HepG2 (cell line): ENCODE measurements around the gene THEM4. TPM values are rescaled to one million over a fixed set of nuclear protein-coding genes. Genes with fewer than 3 reads are reported as not detected.

ENCODE experiments used
- ATAC-seq: fragments of 200-7000 bp; cut with Tn5 transposase; 3 replicates; pipeline ENCODE4 v1.9.1; 2020; ENCODE audit warnings: mild to moderate bottlenecking, moderate library complexity
- BruUV-seq: library from RNA; stranded (reverse); fragments of 400-500 nt; replicated peaks from 2 replicates; lab custom pipeline; 2021; lab: Mats Ljungman, UMichigan
- CTCF ChIA-PET: fragments of 300-600 bp; formaldehyde crosslinking; extraction: SDS; loops from one replicate; lab custom pipeline; 2021; ENCODE audit warnings: low total read pairs, inconsistent platforms, low intra/inter-chr PET ratio; lab: Yijun Ruan, JAX
- POLR2A ChIA-PET: fragments of 350-600 bp; sonication (Branson Sonifier 250); formaldehyde crosslinking; loops from one replicate; lab custom pipeline; 2020; ENCODE audit warnings: antibody characterized with exemption, inconsistent platforms; lab: Yijun Ruan, JAX
- DNase-seq: peaks from one replicate; pipeline ENCODE4 v3.0.0-alpha.2; 2015; ENCODE audit warnings: low spot score
- FAIRE-seq: peaks from 3 replicates; lab custom pipeline; 2011; peaks lifted over from hg19 to GRCh38; lab: Jason Lieb, UNC
- H2AFZ ChIP-seq: one replicate; pipeline ENCODE4 v1.6.1; 2011; ENCODE audit warnings: low read length, inconsistent platforms
- H3K27ac ChIP-seq: fragments of 300-600 bp; 3 replicates; pipeline ENCODE4 v1.8.0; 2011; ENCODE audit warnings: mixed run types, mild to moderate bottlenecking, mixed read lengths, low read length, inconsistent platforms; ENCODE audit not compliant: insufficient read depth; ENCODE audit errors: extremely low read length
- H3K27me3 ChIP-seq, 2 experiments: fragments of 200-600 bp in 1 of 2; 2 replicates in 1 of 2; 3 replicates in 1 of 2; pipeline versions ENCODE4 v1.6.0 to v1.8.0; 2011; ENCODE audit warnings: low read length in 2 of 2, mild to moderate bottlenecking in 2 of 2, moderate library complexity in 2 of 2, inconsistent platforms in 1 of 2; ENCODE audit not compliant: insufficient read depth in 2 of 2, control insufficient read depth in 1 of 2
- H3K36me3 ChIP-seq, 2 experiments: fragments of 200-600 bp in 1 of 2; replicated peaks in 1 of 2; 2 replicates in 1 of 2; 3 replicates in 1 of 2; pipeline versions ENCODE4 v1.5.1 to v1.8.0; 2011; ENCODE audit warnings: low read length in 2 of 2, inconsistent platforms in 1 of 2; ENCODE audit not compliant: insufficient read depth in 2 of 2, control insufficient read depth in 1 of 2
- H3K4me1 ChIP-seq: 2 replicates; pipeline ENCODE4 v1.5.1; 2012; ENCODE audit warnings: low read length, inconsistent platforms; ENCODE audit not compliant: insufficient read depth
- H3K4me2 ChIP-seq: 2 replicates; pipeline ENCODE4 v1.6.0; 2011; ENCODE audit warnings: low read depth, low read length, inconsistent platforms
- H3K4me3 ChIP-seq, 3 experiments: fragments of 200-600 bp in 1 of 3; sonication (generic), shearing (Covaris generic) in 1 of 3; replicated peaks in 1 of 3; 2 replicates each; pipeline ENCODE4 v1.5.1; 2011 to 2016; ENCODE audit warnings: low read length in 3 of 3, inconsistent platforms in 2 of 3, low read depth in 2 of 3, mild to moderate bottlenecking in 2 of 3, control low read depth in 1 of 3, mixed read lengths in 1 of 3; ENCODE audit not compliant: insufficient read depth in 1 of 3
- H3K79me2 ChIP-seq: one replicate; pipeline ENCODE4 v1.6.1; 2011; ENCODE audit warnings: low read length, inconsistent platforms; ENCODE audit not compliant: insufficient read depth
- H3K9ac ChIP-seq: 2 replicates; pipeline ENCODE4 v1.6.0; 2011; ENCODE audit warnings: mild to moderate bottlenecking, low read depth, low read length, inconsistent platforms; ENCODE audit not compliant: insufficient read depth
- H3K9me3 ChIP-seq: 2 replicates; pipeline ENCODE4 v1.5.1; 2012; ENCODE audit warnings: mild to moderate bottlenecking, low read length
- H4K20me1 ChIP-seq: 2 replicates; pipeline ENCODE4 v1.6.0; 2011; ENCODE audit warnings: inconsistent platforms, mild to moderate bottlenecking, low read length, moderate library complexity; ENCODE audit not compliant: insufficient read depth
- ELF4 ChIP-seq: sonication (generic); formaldehyde crosslinking; IDR thresholded peaks from 2 replicates; pipeline ENCODE4 v1.5.0; 2020; ENCODE audit warnings: missing genetic modification reagents, mild to moderate bottlenecking, moderate library complexity, borderline replicate concordance
- GLI4 ChIP-seq: sonication (generic); formaldehyde crosslinking; IDR thresholded peaks from 2 replicates; pipeline ENCODE4 v1.5.1; 2020; ENCODE audit warnings: missing genetic modification reagents, mild to moderate bottlenecking, moderate library complexity, borderline replicate concordance
- HIVEP1 ChIP-seq: sonication (generic); formaldehyde crosslinking; IDR thresholded peaks from 2 replicates; pipeline ENCODE4 v1.4.0; 2020; ENCODE audit warnings: mild to moderate bottlenecking, missing genetic modification reagents
- IRF2 ChIP-seq: IDR thresholded peaks from 2 replicates; pipeline ENCODE4 v1.6.1; 2018; ENCODE audit warnings: missing genetic modification reagents, missing compliant biosample characterization
- ISX ChIP-seq: sonication (generic); formaldehyde crosslinking; conservative IDR thresholded peaks from 2 replicates; pipeline ENCODE4 v1.5.0; 2020; ENCODE audit warnings: missing genetic modification reagents
- KDM6A ChIP-seq: IDR thresholded peaks from 2 replicates; pipeline ENCODE4 v1.6.1; 2016; ENCODE audit warnings: low read depth
- KLF6 ChIP-seq: IDR thresholded peaks from 2 replicates; pipeline ENCODE4 v1.8.0; 2016; ENCODE audit warnings: missing biosample characterization, missing genetic modification reagents
- MTF1 ChIP-seq: sonication (generic); formaldehyde crosslinking; IDR thresholded peaks from 2 replicates; pipeline ENCODE4 v1.5.0; 2020; ENCODE audit warnings: missing genetic modification reagents
- PRPF4 ChIP-seq: fragments of 200-400 bp; formaldehyde crosslinking; IDR thresholded peaks from 2 replicates; pipeline ENCODE4 v1.6.1; 2016; ENCODE audit warnings: low read length, low read depth; ENCODE audit not compliant: poor library complexity, severe bottlenecking
- RFX5 ChIP-seq: IDR thresholded peaks from 2 replicates; pipeline ENCODE4 v1.6.1; 2011; ENCODE audit warnings: low read depth, low read length, improper control_type of control experiment
- SNAI1 ChIP-seq: sonication (generic); formaldehyde crosslinking; IDR thresholded peaks from 2 replicates; pipeline ENCODE4 v1.5.0; 2020; ENCODE audit warnings: mild to moderate bottlenecking, missing genetic modification reagents, borderline replicate concordance
- ZFP1 ChIP-seq: IDR thresholded peaks from 2 replicates; pipeline ENCODE4 v1.6.1; 2016
- ZNF282 ChIP-seq: fragments of 450-650 bp; IDR thresholded peaks from 2 replicates; pipeline ENCODE4 v1.6.1; 2018; ENCODE audit not compliant: partially characterized antibody
- ZNF660 ChIP-seq: sonication (generic); formaldehyde crosslinking; IDR thresholded peaks from 2 replicates; pipeline ENCODE4 v1.5.1; 2020; ENCODE audit warnings: mild to moderate bottlenecking, low read depth, missing genetic modification reagents, borderline replicate concordance
- ZNF670 ChIP-seq: sonication (generic); formaldehyde crosslinking; IDR thresholded peaks from 2 replicates; pipeline ENCODE4 v1.8.0; 2022; ENCODE audit warnings: mild to moderate bottlenecking, missing genetic modification reagents, borderline replicate concordance
- WGBS: methylation state at CpG from one replicate; pipeline ENCODE4 v1.1.6; 2017; ENCODE audit warnings: low lambda C conversion rate; 5-methylcytosine and 5-hydroxymethylcytosine counted together
- in situ Hi-C: cut with HindIII; loops from 2 replicates; pipeline ENCODE4 v1.10.0; 2017; ENCODE audit warnings: low pct_unique_long_range_greater_than_20kb; ENCODE audit not compliant: extremely low pct_ligation_motif_present
- intact Hi-C: fragments of 100-400 bp; cut with micrococcal nuclease; formaldehyde crosslinking; loops from one replicate; pipeline ENCODE4 v1.10.0; 2022; ENCODE audit not compliant: unreplicated experiment
- polyA plus RNA-seq, 8 experiments: library from polyadenylated mRNA; depleted of rRNA in 3 of 8; stranded (reverse) in 7 of 8; unstranded in 1 of 8; fragments of >200 nt; fragmentation: Illumina TruSeq in 4 of 8; extraction: Trizol in 4 of 8; gene quantifications; 2 replicates each; pipeline versions ENCODE4 v1.2.1 to v1.2.3, GENCODE V29; 2011 to 2016; ENCODE audit warnings: low read depth in 4 of 8, missing spikeins in 1 of 8, mixed read lengths in 1 of 8; ENCODE audit not compliant: insufficient read depth in 1 of 8
- total RNA-seq, 5 experiments: library from RNA; depleted of rRNA; stranded (reverse); fragments of >200 nt; fragmentation: Illumina TruSeq; extraction: Trizol; gene quantifications; 2 replicates each; pipeline ENCODE4 v1.2.3, GENCODE V29; 2016; ENCODE audit warnings: low read depth in 1 of 5
- TF ChIP-seq, protein P1 (sequence below): sonication (generic); formaldehyde crosslinking; IDR thresholded peaks from 2 replicates; pipeline ENCODE4 v1.5.1; 2020; ENCODE audit warnings: mild to moderate bottlenecking, missing genetic modification reagents

THEM4 gene
- total and polyA plus RNA-seq, 2 of the 13 experiments (the other 11 are each of a cell fraction or from before 2014, with no cell fraction given) = 10.9 to 13.9 TPM

DNA sequence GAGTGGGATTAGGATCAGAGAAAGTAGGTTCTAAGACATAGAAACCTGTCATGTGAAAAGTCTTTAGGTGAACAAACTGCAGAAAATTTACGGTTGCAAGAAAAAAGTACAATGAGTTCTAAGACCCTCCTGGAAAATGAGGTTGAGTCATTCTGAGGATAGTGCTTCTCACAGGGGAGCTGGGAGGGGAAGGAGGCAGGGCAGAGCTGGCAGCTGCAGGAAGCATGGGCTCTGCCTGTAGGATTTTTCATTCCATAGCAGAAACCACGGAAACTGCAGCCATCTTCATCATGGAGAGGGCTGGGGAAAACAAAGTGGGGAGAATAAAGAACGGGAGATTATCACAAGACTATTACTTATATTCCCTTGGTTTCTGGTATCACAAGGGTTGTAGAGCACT, 25.8 kb upstream of the THEM4 start:
- 34% methylated on average over 3 of the region's 3 CpGs for WGBS
- Histone ChIP-seq H3K4me1 (no peaks in the 10 kb centered on the region), H3K4me2 (no peak overlapping the region), H3K79me2 (no peaks in the 10 kb centered on the region), H3K27me3 (no peaks in the 10 kb centered on the region), H3K9me3 (no peaks in the 10 kb centered on the region), H3K4me3 (no peak overlapping the region), H3K27ac (no peak overlapping the region), H2AFZ (no peak overlapping the region), H3K36me3 (no peaks in the 10 kb centered on the region), H4K20me1 (no peaks in the 10 kb centered on the region), H3K9ac (no peak overlapping the region)
- DNase-seq (no peak), FAIRE-seq (no peak), ATAC-seq (no peak)
- BruUV-seq = no TSS peak
- ChIA-PET CTCF (interaction anchor here (2.0 to 3.1 kb wide), 3 partner anchors 61 to 78 kb away, joined by 9 to 33 read pairs (median 13); no protein-coding TSS in a partner anchor), POLR2A (interaction anchor here (1.3 kb wide), 1 partner anchor 66 kb away, joined by 3 read pairs; no protein-coding TSS in a partner anchor)
- TF ChIP-seq RFX5 = no peak
- no peak for TF ChIP-seq KDM6A
- no peak for TF ChIP-seq PRPF4
- TF ChIP-seq ZNF660 = no peak
- TF ChIP-seq KLF6 = no peak
- no peak for TF ChIP-seq HIVEP1
- TF ChIP-seq ISX (CRISPR knock-in tag) = no peak
- no peak for TF ChIP-seq MTF1 (CRISPR knock-in tag)
- TF ChIP-seq SNAI1 (CRISPR knock-in tag) = no peak
- TF ChIP-seq ELF4 (CRISPR knock-in tag) = no peak
- no peak for TF ChIP-seq ZFP1 (CRISPR knock-in tag)
- no peak for TF ChIP-seq ZNF282
- no peak for TF ChIP-seq ZNF670 (CRISPR knock-in tag)
- no peak for TF ChIP-seq IRF2
- no peak for TF ChIP-seq GLI4 (CRISPR knock-in tag)
- TF ChIP-seq, protein P1, sequence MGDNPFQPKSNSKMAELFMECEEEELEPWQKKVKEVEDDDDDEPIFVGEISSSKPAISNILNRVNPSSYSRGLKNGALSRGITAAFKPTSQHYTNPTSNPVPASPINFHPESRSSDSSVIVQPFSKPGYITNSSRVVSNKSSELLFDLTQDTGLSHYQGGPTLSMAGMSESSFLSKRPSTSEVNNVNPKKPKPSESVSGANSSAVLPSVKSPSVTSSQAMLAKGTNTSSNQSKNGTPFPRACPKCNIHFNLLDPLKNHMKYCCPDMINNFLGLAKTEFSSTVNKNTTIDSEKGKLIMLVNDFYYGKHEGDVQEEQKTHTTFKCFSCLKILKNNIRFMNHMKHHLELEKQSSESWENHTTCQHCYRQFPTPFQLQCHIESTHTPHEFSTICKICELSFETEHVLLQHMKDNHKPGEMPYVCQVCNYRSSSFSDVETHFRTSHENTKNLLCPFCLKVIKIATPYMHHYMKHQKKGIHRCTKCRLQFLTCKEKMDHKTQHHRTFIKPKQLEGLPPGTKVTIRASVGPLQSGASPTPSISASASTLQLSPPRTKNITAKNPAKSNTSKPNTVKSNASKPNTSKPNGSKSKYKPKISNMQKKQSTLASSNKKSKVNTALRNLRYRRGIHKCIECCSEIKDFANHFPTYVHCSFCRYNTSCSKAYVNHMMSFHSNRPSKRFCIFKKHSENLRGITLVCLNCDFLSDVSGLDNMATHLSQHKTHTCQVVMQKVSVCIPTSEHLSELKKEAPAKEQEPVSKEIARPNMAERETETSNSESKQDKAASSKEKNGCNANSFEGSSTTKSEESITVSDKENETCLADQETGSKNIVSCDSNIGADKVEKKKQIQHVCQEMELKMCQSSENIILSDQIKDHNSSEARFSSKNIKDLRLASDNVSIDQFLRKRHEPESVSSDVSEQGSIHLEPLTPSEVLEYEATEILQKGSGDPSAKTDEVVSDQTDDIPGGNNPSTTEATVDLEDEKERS (CRISPR knock-in tag) = no peak
- in situ Hi-C loops (no loop called here), intact Hi-C loops (loop anchor here (2.0 kb wide), 1 partner anchor 34 kb away; no protein-coding TSS in a partner anchor)
